Adipocyte (in vitro differentiated cells): ENCODE measurements around the gene ARF1.

Experiments
- DNase-seq: peaks from one replicate; pipeline ENCODE4 v3.0.0-alpha.2; 2015; ENCODE audit warnings: low read depth
- H3K27me3 ChIP-seq: replicated peaks from 2 replicates; pipeline ENCODE4 v1.7.0; 2013; ENCODE audit warnings: mild to moderate bottlenecking, low read length, moderate library complexity; ENCODE audit not compliant: control insufficient read depth, insufficient read depth
- H3K36me3 ChIP-seq: 2 replicates; pipeline ENCODE4 v1.7.0; 2013; ENCODE audit warnings: low read length, mild to moderate bottlenecking, moderate library complexity; ENCODE audit not compliant: control insufficient read depth, insufficient read depth, severe bottlenecking
- H3K4me1 ChIP-seq: 2 replicates; pipeline ENCODE4 v1.7.0; 2013; ENCODE audit warnings: mild to moderate bottlenecking, low read length, moderate library complexity; ENCODE audit not compliant: control insufficient read depth, insufficient read depth
- H3K4me3 ChIP-seq: 2 replicates; pipeline ENCODE4 v1.7.0; 2013; ENCODE audit warnings: mild to moderate bottlenecking, low read length, moderate library complexity
- H3K9ac ChIP-seq: 2 replicates; pipeline ENCODE4 v1.7.0; 2013; ENCODE audit warnings: mild to moderate bottlenecking, low read length, moderate library complexity
- H3K9me3 ChIP-seq: 2 replicates; pipeline ENCODE4 v1.7.0; 2013; ENCODE audit warnings: mild to moderate bottlenecking, low read length, moderate library complexity; ENCODE audit not compliant: control insufficient read depth

The ARF1 gene

DNA sequence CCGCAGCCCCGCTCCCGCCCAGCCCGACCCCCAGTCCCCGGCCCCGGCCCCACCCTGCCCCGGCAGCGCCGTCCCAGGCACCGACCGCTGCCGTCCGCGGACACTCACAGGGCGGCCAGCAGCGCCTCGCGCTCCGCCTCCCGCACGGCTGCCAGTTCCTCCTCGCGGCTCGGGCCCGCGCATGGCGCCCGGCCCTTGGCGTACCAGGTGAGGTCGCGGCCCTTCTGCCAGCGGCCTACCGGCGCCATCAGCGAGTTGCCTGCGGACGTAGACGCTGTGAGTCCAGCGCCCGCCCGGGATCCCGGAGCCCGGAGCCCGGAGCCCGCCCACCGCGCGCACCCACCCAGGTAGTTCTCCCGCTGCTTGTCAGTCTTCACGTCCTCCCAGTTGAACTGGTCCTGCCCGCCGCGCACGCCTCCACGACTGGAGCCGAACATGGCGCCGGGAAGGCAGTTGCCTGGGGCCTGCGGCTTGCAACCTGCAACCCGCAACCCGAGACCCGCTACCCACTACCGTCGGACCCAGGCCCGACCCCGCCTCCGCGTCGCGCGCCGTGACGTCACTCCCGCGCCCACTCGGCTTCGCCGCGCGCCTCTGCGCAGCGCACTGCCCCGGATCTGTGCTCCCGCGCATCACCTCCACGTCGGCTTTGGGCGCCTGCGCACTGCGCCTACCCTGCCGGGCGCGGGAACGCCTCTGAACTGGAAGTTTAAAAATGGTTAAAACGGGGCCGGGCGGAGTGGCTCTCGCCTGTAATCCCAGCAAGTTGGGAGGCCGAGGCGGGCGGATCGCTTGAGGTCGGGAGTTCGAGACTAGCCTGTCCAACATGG is 20.5 kb downstream of the ARF1 start, which contains the start of gene C1orf35:
C1orf35 (minus strand) TSS at position 535 of the 830 bp plus-strand sequence; CDS start at position 437, 98 bp downstream.
- Histone ChIP-seq H3K4me1 (peaks cover 12% of the 10 kb centered on the region), H3K9ac (peak within 1 kb of the TSS; percentile 91), H3K4me3 (peak within 1 kb of the TSS; percentile 91), H3K27me3 (no peaks in the 10 kb centered on the region), H3K9me3 (no peaks in the 10 kb centered on the region), H3K36me3 (peaks cover 35% of the 10 kb centered on the region)
- DNase-seq: peak; percentile 98

DNA sequence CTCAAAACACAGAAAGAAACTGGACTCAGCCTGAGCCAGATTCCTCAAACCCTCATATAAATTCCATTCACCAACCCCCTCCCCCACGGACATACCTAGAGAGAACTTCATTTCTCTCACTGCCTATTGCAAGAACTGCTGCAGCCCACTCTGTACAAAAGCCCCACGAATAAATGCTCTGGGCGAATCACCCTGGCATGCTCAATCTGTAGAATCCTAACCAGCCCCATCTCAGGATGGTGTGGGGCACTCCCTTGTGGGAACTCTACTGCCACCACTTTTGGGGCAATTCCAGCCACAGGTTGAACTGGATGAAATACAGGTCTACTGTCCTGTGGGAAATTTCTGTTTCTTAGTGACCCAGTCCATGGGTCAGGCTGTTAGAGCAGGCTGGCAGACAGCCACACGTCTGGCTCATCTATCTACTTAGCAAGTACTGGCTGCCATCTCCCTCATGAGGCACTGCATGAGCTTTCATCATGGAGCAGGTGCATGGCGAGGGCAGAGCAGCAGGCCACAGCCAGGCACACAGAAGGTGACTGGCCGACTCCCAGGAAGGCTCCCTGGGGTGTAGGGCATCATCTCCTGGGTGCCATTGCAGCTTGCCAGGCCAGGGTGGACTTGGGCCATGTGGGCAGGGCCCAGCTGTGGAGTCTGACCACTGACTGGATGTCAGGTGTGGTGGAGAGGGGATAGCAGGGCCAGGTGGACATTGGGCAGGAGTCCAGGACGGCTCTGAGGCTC is 22.2 kb downstream of the ARF1 start:
- Histone ChIP-seq H3K4me3 (no peak overlapping the region), H3K27me3 (no peaks in the 10 kb centered on the region), H3K9ac (no peak overlapping the region), H3K36me3 (peaks cover 18% of the 10 kb centered on the region), H3K4me1 (peaks cover 20% of the 10 kb centered on the region), H3K9me3 (no peaks in the 10 kb centered on the region)
- no peak for DNase-seq

DNA sequence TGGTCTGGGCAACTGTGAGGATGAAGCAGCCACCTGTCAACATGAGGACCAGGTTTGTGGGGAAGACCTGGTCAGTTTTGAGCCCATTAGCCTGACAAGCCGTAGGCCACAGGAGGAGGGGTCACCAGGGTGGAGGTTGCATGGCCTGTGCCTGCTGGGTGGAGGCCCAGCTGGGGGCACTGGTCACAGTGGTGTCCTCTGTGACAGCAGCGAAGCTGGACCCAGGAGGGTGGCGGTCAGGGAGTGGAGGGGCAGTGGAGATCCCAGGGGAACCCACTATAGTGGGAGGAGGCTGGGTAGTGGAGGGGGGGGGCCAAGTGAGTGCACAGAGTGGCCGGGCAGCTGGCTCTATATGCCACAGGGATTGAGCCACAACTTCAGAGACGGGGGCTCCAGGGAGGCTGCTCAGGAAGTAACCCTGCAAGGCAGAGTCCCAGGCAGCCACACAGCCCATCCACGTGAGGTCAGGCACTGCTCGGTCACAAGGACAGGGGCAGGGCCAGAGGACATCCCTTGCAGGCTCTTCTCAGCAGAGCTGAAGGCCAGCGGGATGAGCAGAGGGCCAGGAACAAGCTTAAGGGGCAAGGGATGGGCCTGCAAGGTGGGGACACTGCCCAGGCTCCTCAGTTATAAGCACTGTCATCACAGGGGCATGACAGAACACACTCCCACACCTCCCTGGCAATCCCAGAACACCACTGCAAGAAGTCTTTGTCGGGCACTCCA is 22.9 kb downstream of the ARF1 start:
- H3K36me3 ChIP-seq: peaks cover 12% of the 10 kb centered on the region
- no peaks in the 10 kb centered on the region for H3K27me3 ChIP-seq
- H3K4me3 ChIP-seq: no peak overlapping the region
- H3K9me3 ChIP-seq: no peaks in the 10 kb centered on the region
- H3K9ac ChIP-seq: no peak overlapping the region
- DNase-seq: no peak
- peaks cover 26% of the 10 kb centered on the region for H3K4me1 ChIP-seq

DNA sequence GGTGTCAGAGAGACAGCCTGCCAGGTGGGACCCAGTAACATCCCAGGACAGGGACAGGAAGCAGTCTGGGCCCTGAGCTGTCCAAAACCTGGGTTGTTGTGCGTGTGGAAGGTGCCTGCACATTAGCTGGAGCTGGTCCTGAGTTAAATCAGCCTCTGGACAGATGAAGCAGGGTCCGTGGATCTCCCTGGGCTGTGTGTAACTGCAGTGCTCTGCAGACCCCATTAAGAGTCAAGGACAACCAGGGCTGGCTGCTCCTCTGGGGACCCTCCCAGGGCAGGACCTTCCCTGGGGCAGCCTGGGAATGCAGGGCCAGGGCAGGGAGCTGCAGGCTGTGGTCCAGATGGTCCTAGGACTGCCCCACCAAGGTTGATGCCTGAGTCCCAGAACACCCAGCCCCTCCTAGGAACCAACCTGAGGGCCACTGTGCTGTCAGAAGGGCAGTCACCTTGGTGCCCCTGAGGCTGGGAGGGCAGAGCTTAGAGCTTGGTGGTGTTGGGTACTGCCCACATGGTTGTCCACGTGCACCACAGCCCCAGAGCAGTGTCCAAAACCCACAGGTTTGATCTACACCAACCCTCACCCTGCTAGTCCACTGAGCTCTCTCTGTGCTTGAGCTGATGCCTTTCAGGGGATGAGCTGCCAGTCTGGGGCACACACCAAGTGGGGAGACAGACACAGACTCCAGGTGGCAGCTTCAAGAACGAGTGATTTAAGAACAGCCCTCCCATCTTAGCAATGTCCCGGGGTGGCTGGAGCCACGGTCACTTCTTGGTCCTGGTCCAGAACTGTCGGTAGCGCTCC is 23.7 kb downstream of the ARF1 start:
- DNase-seq: no peak
- Histone ChIP-seq H3K27me3 (no peaks in the 10 kb centered on the region), H3K4me1 (peaks cover 26% of the 10 kb centered on the region), H3K9ac (no peak overlapping the region), H3K4me3 (no peak overlapping the region), H3K9me3 (no peaks in the 10 kb centered on the region), H3K36me3 (peaks cover 10% of the 10 kb centered on the region)

DNA sequence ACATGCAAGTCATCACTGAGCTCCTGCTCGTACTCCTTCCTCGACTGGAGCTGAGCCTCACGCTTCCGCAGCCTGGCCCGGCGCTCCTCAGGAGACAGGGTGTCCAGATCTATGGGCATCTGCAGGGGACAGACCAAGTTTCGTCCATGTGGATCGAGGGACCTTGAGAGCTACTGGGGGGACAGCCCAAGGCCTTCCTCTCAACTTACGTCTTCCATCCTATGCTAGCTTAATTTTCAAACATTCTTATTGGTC is 24.2 kb downstream of the ARF1 start:
- no peak for DNase-seq
- Histone ChIP-seq H3K4me3 (no peak overlapping the region), H3K27me3 (no peaks in the 10 kb centered on the region)

DNA sequence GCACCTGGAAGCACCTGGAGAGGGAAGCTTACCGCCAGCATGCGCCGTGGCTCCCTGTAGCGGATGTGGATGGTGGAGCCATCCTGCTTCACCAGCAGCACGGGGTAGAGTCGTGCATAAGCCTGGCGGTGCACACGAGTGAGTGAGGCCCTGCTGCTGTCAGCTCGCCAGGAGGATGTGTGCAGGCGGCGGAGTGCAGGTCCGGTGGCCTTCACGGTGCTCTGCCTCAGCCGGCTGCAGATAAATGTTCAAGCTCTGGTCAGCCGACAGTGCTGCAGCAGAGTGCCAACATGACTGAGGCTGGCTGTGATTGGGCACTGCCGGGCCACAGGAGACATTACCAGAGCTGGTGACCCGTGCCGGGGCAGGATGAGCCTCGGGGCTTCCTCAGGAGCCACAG is 25.1 kb downstream of the ARF1 start:
- Histone ChIP-seq H3K27me3 (no peaks in the 10 kb centered on the region), H3K4me1 (peaks cover 26% of the 10 kb centered on the region), H3K9me3 (no peaks in the 10 kb centered on the region), H3K4me3 (no peak overlapping the region), H3K9ac (no peak overlapping the region), H3K36me3 (peaks cover 10% of the 10 kb centered on the region)
- no peak for DNase-seq

More for the DNA sequence above, 24.2 kb downstream of the ARF1 start:
- H3K9me3 ChIP-seq: no peaks in the 10 kb centered on the region
- H3K36me3 ChIP-seq: peaks cover 10% of the 10 kb centered on the region
- H3K9ac ChIP-seq: no peak overlapping the region
- peaks cover 26% of the 10 kb centered on the region for H3K4me1 ChIP-seq

DNA sequence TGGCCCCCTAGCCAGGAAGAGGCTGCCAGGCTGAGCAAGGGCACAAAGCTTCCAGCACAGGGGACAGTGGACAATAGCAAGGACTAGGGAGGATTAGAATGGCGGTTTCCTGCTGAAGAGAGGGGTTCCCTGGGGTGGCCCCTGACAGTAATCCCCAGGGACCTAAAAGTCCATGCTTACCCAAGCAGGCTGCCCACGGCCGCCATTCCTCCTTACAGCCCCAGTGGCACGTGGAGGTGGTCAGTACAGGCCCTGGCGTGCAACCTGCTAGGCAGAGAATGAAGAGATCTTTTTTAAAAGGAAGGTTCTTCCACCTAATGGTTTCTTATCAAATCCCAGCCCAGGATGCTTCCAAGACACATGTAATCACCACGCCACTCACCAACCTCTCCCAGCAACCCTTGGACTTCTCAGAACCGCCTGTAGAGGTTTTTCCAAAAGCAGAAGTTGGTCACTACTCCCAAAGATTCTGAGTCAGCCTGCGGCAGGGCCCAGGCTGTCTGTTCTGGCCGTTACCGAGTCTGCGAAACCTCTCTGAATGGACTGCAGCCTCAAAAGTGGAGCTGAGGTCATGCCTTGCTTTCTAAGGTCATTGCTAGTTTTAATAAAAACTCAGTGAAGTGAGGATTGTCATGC is 25.7 kb downstream of the ARF1 start:
- Histone ChIP-seq H3K9me3 (no peaks in the 10 kb centered on the region), H3K4me3 (peak overlapping the region; percentile 98), H3K27me3 (no peaks in the 10 kb centered on the region), H3K36me3 (peaks cover 10% of the 10 kb centered on the region), H3K4me1 (peaks cover 26% of the 10 kb centered on the region), H3K9ac (peak overlapping the region; percentile 97)
- no peak for DNase-seq

DNA sequence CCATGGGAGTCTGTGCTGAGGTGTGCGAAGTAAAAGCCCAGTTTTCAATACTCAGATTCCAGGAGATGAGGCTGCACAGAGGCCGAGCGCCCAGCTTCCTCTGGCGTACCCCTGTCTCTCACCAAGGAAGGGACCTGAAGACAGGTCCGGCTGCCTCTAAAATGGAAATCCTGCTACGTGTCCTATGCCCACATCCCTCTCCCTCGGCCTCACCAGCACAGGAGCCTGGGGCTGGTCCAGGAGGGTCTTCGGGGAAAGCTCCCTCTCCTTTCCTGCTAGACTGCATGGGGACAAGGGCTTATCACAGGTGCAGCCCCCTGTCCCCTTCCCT is 26.2 kb downstream of the ARF1 start:
- Histone ChIP-seq H3K4me3 (peak overlapping the region; percentile 98), H3K4me1 (peaks cover 23% of the 10 kb centered on the region), H3K27me3 (no peaks in the 10 kb centered on the region), H3K9ac (peak overlapping the region; percentile 97), H3K36me3 (peaks cover 10% of the 10 kb centered on the region), H3K9me3 (no peaks in the 10 kb centered on the region)
- DNase-seq: no peak

DNA sequence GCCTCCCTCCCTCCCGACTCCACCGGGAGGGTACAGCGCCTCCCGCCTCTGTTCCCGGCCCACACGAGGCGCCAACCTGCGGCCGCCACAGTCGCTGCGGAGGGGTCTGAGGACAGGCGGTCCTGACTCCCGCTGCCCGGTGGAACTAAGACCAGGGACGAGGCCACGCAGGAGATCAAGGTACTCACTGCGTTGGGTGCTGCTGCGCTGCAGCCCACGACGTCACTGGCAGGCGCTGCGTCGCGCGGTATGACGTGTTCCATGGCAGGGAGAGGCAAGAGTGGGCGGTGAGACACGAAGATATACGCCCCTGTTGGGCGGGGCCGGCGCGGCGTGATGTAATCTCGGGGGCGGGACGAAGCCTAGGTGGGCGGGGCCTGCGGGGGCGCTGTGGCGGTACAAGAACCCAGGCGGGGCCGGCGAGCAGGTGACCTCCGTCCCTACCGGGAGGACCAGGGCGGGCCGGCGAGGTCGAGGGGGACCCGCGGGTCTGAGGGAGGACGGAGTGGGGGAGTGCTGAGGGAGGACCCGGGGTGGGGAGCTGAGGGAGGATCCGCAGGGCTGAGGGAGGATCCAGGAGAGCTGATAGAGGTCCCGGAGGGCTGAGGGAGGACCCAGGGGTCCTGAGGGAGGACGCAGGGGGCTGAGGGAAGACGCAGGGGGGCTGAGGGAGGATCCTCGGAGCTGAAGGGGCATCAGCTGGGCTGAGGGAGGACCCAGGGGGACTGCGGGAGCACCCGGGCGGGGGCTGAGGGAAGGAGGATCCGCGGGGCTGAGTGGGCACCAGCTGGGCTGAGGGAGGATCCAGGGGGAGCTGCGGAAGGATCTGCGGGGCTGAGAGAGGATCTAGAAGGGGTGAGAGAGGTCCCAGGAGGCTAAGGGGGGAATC is 26.8 kb downstream of the ARF1 start, which contains the start of gene MRPL55:
MRPL55 (minus strand) TSS at position 227 of the 889 bp plus-strand sequence. CDS start 1,039 bp downstream, outside the sequence.
- peak; percentile 98 for DNase-seq
- peaks cover 18% of the 10 kb centered on the region for H3K4me1 ChIP-seq
- no peaks in the 10 kb centered on the region for H3K9me3 ChIP-seq
- H3K4me3 ChIP-seq: peak within 1 kb of the TSS; percentile 98
- no peaks in the 10 kb centered on the region for H3K27me3 ChIP-seq
- H3K36me3 ChIP-seq: peaks cover 10% of the 10 kb centered on the region
- H3K9ac ChIP-seq: peak within 1 kb of the TSS; percentile 97
